IPS DF 6.9 (cell line): ENCODE measurements around the gene VBP1.
"Not testable (repeated sequence)": the region's sequence is repeated elsewhere in the genome, so short reads cannot be mapped to it uniquely, and the experiment has no call there.

ENCODE experiments used
- DNase-seq: peaks from one replicate; pipeline ENCODE4 v3.0.0-alpha.2; 2013; ENCODE audit warnings: low read depth, low spot score
- H3K27ac ChIP-seq: one replicate; pipeline ENCODE4 v1.5.1; 2013; ENCODE audit warnings: low read length, control low read depth
- H3K27me3 ChIP-seq: 2 replicates; pipeline ENCODE4 v1.6.1; 2013; ENCODE audit warnings: mild to moderate bottlenecking, low read length; ENCODE audit not compliant: control insufficient read depth, insufficient read depth
- H3K36me3 ChIP-seq: 2 replicates; pipeline ENCODE4 v1.6.1; 2013; ENCODE audit warnings: low read length; ENCODE audit not compliant: control insufficient read depth, insufficient read depth
- H3K4me1 ChIP-seq: 2 replicates; pipeline ENCODE4 v1.6.1; 2013; ENCODE audit warnings: low read length; ENCODE audit not compliant: control insufficient read depth, insufficient read depth
- H3K4me3 ChIP-seq: 2 replicates; pipeline ENCODE4 v1.5.1; 2013; ENCODE audit warnings: mild to moderate bottlenecking, low read length
- H3K9me3 ChIP-seq: 2 replicates; pipeline ENCODE4 v1.6.1; 2013; ENCODE audit warnings: low read length, inconsistent platforms; ENCODE audit not compliant: control insufficient read depth, insufficient read depth
- WGBS: extraction: QIAGEN DNeasy Blood & Tissue Kit; methylation state at CpG from one replicate; pipeline ENCODE4 v1.1.7; 2013; ENCODE audit warnings: mixed read lengths, missing lambda C conversion rate; ENCODE audit not compliant: insufficient read length, insufficient coverage; 5-methylcytosine and 5-hydroxymethylcytosine counted together

The VBP1 gene

DNA sequence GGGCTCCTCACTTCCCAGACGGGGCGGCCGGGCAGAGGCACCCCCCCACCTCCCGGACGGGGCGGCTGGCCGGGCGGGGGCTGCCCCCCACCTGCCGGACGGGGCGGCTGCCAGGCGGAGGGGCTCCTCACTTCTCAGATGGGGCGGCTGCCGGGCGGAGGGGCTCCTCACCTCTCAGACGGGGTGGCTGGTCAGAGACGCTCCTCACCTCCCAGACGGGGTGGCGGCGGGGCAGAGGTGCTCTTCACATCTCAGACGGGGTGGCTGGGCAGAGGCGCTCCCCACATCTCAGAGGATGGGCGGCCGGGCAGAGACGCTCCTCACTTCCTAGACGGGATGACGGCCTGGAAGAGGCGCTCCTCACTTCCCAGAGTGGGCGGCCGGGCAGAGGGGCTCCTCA, 7.5 kb downstream of the VBP1 start:
- not testable (repeated sequence) for H3K4me1 ChIP-seq, H3K9me3 ChIP-seq, H3K27me3 ChIP-seq, H3K4me3 ChIP-seq, H3K27ac ChIP-seq, H3K36me3 ChIP-seq, DNase-seq
- WGBS: no CpG with 5 or more reads among the region's 30 CpGs

DNA sequence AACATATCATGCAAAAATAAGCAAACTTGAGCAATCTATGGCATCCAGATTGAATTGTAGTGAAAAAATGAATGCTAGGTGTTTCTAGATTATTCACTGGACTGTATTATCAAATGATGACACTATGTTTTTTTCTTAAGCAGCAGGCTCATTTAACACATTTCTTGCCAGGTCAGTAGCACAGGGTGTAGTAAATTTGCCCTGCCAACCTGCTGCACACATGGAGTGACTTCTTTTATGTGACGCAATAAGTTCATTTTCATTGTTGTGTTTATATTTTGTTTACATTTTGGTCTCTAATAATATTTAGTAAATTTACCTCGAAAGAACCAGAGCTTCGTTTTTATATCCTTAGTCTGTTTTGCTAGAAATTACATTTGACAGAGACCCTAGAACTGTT, 9.5 kb downstream of the VBP1 start:
- no peak overlapping the region for H3K4me3 ChIP-seq
- no CpG with 5 or more reads among the region's 3 CpGs for WGBS

DNA sequence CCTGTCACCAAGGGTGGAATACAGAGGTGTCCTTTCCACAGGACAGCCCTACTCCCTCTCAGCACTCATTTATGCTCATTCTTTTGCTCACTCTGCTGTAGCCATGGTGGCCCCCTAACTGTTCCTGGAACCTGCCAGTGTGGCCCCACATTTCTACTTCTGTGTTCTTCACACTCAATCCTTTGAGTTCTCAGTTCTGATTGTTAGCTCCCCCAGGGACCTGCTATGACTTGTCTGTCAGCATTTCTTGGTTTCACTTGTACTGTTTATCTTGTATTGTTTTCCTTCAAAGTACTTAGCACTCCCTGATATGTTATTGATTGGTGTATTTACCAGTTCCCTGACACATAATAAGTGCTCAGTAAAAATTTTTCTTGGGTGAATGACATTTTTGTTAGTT, 14.9 kb downstream of the VBP1 start:
- Histone ChIP-seq H3K36me3 (no peaks in the 10 kb centered on the region), H3K4me3 (no peak overlapping the region), H3K9me3 (no peaks in the 10 kb centered on the region), H3K27ac (no peak overlapping the region), H3K27me3 (no peaks in the 10 kb centered on the region), H3K4me1 (no peaks in the 10 kb centered on the region)
- DNase-seq: no peak

More for the DNA sequence above, 9.5 kb downstream of the VBP1 start:
- no peaks in the 10 kb centered on the region for H3K9me3 ChIP-seq
- no peaks in the 10 kb centered on the region for H3K27me3 ChIP-seq
- DNase-seq: no peak
- no peak overlapping the region for H3K27ac ChIP-seq
- H3K36me3 ChIP-seq: no peaks in the 10 kb centered on the region
- no peaks in the 10 kb centered on the region for H3K4me1 ChIP-seq

GRCh38 chrX:155235891-155236290, 19.6 kb downstream of the VBP1 start:
- no peak for DNase-seq
- Histone ChIP-seq H3K27ac (no peak overlapping the region), H3K27me3 (no peaks in the 10 kb centered on the region), H3K9me3 (no peaks in the 10 kb centered on the region), H3K4me1 (no peaks in the 10 kb centered on the region), H3K4me3 (no peak overlapping the region), H3K36me3 (peaks cover 3% of the 10 kb centered on the region; the same call in 1 of the 2 replicates)

DNA sequence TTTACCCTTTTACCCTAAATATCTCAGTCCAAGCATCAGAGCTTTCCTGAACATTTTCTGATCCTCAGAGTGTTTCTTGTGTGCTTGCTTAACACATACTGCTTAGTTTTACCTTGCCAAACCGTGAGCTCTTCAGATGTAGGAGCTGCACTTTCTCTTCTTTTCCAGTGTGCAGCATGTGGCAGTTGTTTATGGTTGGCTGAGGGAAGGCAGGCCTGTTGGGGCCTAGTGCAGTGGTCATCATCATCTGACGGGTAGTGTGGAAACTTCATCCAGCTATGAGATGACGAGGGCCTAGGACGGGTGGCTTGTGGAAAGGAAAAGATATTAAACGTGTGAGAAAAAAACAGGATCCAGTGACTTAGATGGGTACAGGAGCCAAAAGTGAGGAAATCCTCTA, 21.5 kb downstream of the VBP1 start:
- Histone ChIP-seq H3K4me1 (no peaks in the 10 kb centered on the region), H3K36me3 (peaks cover 3% of the 10 kb centered on the region; the same call in 1 of the 2 replicates), H3K9me3 (no peaks in the 10 kb centered on the region), H3K27ac (no peak overlapping the region), H3K4me3 (no peak overlapping the region), H3K27me3 (no peaks in the 10 kb centered on the region)
- WGBS: no CpG with 5 or more reads among the region's 5 CpGs
- no peak for DNase-seq

DNA sequence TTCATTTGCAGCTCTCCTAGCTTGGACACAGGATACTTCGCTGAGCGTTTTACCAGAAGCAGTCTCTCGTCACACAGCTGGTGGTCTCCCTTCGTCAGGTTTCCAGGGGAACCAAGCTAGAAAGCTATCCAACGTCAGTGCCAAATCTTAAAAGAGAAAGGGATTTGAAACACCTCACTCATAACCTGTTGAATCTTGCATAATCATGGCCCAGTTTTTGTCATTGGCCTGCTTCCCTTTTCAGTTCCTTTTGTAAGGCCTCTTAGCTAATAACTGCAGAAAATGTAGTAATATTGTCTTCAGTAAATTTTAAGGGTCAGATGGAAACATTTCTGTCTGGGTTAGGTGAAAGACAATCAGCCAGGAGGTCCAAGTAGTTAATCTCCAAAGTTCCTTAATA, 26.0 kb downstream of the VBP1 start:
- no peak overlapping the region for H3K27ac ChIP-seq
- no peak overlapping the region for H3K4me3 ChIP-seq
- DNase-seq: no peak
- no peaks in the 10 kb centered on the region for H3K9me3 ChIP-seq
- H3K27me3 ChIP-seq: no peaks in the 10 kb centered on the region
- no CpG with 5 or more reads among the region's 5 CpGs for WGBS
- H3K36me3 ChIP-seq: peaks cover 3% of the 10 kb centered on the region; the same call in 1 of the 2 replicates
- no peaks in the 10 kb centered on the region for H3K4me1 ChIP-seq

DNA sequence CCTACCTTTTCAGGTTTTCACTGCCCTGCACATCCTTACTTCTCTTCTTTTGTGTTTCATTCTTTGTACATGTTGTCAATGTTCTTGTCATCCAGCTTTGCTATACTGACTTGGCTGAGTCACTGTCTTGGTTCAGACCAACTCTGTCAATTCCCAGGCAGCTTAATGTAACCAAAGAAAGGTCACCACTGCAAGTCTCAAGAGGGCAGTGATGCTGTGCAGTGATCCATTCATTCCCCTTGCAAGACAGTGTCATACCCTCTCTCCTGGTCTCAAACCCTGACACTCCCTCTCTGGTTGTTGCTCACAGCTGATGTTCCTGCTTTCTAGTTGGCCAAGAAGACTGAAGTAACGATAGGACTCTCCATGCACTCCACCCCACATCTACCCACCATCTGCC, 30.5 kb downstream of the VBP1 start:
- Histone ChIP-seq H3K27ac (no peak overlapping the region), H3K36me3 (no peaks in the 10 kb centered on the region), H3K4me3 (no peak overlapping the region), H3K4me1 (no peaks in the 10 kb centered on the region), H3K27me3 (no peaks in the 10 kb centered on the region), H3K9me3 (no peaks in the 10 kb centered on the region)
- no CpG with 5 or more reads among the region's 1 CpG for WGBS
- no peak for DNase-seq

DNA sequence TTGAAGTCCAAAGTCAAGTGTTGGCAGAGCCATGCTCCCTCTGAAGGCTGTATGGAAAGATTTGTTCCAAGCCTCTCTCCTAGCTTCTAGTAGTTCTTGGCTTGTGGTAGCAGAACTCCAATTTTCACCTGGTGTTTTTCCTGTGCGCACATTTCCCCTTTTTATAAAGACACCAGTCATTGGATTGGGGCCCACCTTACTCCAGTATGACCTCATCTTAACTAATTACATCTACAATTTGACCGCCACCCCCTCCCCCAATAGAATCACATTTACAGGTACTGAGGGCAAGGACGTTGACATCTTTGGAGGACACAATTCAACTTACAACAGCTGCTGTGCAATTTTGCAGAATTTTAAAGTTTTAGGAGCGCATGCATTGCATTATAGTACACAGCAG, 31.2 kb downstream of the VBP1 start:
- no CpG with 5 or more reads among the region's 4 CpGs for WGBS
- Histone ChIP-seq H3K27me3 (no peaks in the 10 kb centered on the region), H3K9me3 (no peaks in the 10 kb centered on the region), H3K36me3 (no peaks in the 10 kb centered on the region), H3K4me1 (no peaks in the 10 kb centered on the region), H3K4me3 (no peak overlapping the region), H3K27ac (no peak overlapping the region)
- DNase-seq: no peak

GRCh38 chrX:155251391-155251790, 35.1 kb downstream of the VBP1 start:
- no CpG with 5 or more reads among the region's 1 CpG for WGBS
- Histone ChIP-seq H3K9me3 (no peaks in the 10 kb centered on the region), H3K4me1 (no peaks in the 10 kb centered on the region), H3K27ac (no peak overlapping the region), H3K36me3 (no peaks in the 10 kb centered on the region), H3K4me3 (no peak overlapping the region), H3K27me3 (no peaks in the 10 kb centered on the region)
- DNase-seq: no peak

DNA sequence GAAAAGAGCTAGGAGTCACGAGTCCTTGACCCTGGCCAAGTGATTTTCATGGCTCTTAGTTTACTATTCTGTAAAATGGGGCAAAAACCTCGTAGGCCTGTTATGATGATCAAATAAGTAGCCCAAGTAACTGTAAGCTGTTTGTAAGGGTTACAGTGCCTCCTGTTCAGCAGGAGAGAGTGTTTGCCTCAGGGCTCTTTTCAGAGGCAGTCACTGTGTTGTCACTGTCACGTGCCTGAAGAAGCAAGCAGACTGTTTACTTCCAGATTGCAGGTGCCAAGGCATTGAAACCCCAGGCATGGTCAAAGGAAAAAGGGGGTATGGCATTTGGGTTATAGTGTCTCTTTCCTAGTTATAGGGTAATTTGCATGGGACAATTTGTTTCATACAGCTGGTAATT, 43.5 kb downstream of the VBP1 start:
- DNase-seq: no peak
- WGBS: no CpG with 5 or more reads among the region's 3 CpGs
- H3K4me1 ChIP-seq: no peaks in the 10 kb centered on the region

DNA sequence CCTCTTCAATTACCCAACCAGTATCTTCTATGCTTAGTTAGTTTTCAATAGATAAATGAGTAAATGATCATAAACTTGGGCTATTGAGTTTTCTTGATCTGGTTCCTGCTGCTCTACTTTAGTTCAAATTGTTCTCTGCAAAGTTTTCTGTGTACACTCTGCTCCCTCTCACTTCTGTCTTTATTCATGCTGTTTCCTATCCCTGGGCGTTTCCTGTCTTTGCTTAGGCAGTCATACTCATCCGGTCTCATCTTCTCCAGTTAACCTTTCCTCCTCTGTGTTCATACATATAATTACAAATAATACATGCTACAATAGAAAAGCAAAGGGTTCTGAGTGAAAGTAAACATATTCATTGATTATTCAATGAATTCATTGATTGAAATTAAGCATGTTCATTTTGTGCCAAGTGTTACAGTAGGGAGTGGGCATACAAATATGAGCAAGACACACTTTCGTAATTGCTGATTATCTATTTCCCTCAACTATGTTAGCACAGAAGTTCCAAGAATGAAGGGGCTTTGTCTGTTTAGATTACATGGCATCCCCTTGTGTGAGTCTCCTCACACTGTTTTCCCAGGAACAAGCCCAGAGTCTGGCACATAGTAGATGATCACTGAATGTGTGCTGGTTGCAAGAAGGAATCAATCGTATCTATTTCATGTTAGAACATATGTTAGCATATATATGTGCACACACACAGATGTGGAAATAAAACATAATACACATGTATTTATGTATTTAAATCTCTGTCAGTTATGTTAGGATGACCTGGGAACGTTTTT, 46.9 kb downstream of the VBP1 start:
- H3K4me1 ChIP-seq: no peaks in the 10 kb centered on the region
- no peaks in the 10 kb centered on the region for H3K36me3 ChIP-seq
- H3K27me3 ChIP-seq: no peaks in the 10 kb centered on the region
- H3K4me3 ChIP-seq: no peak overlapping the region; the same call in 1 of the 2 replicates
- no CpG with 5 or more reads among the region's 5 CpGs for WGBS
- no peaks in the 10 kb centered on the region for H3K9me3 ChIP-seq
- DNase-seq: no peak
- no peak overlapping the region for H3K27ac ChIP-seq

More for the DNA sequence above, 43.5 kb downstream of the VBP1 start:
- Histone ChIP-seq H3K27me3 (no peaks in the 10 kb centered on the region), H3K27ac (no peak overlapping the region), H3K36me3 (no peaks in the 10 kb centered on the region), H3K9me3 (no peaks in the 10 kb centered on the region), H3K4me3 (no peak overlapping the region)
